Dedifferentiated amniotic fluid mesenchymal stem cell (primary cell): ENCODE results near the gene MEX3C.

Source experiments
- DNase-seq: peaks from one replicate; pipeline ENCODE4 v3.0.0-alpha.2; 2016; ENCODE audit errors: extremely low spot score

Gene MEX3C

GRCh38 chr18:51153659-51154371 lies 43.7 kb downstream of the MEX3C start:
- no peak for DNase-seq

DNA sequence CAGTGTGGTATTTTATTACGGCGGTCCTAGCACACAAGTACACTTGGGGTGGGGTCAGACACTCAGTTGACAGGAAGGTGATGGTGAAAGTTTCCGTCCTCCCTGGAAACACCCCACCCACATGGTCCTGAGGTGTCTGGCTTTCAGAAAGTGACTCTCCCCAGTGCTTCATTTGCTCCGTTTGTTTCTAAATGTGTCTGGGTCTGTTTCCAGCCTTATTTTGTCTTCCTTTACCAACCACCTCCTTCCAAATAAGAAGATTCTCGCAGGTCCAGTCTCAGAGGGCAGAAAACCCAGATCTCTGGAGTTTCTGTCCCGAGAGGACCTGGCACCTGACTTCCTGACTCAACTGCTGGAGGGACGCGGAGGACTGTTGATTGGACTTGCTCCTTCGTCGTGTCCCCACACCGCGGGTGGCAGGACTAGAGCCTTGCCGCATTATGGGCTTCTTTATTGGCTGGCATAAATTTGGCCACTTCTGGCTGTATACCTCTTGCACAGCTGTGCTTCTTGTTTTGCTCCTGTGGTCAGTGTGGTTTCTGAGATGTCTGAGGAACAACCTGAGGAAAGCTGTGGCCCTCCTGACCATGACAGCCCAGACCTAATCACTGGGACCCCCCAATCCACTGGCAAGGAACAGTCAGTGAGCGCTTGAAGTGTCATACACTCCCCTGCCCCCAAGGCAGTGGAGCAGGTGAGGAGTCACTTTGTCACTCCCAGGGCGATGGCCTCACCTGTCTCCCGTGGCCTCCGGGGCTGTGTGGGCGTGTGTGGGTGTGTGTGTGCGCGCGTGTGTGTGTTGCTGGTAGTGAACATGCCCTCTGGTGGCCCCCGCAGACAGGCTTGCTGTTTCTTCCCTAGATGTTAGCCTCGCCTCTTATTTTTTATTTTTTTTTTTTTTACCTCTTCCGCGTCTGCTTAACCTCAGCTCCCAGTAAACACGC lies 45.6 kb downstream of the MEX3C start:
- DNase-seq = no peak

DNA sequence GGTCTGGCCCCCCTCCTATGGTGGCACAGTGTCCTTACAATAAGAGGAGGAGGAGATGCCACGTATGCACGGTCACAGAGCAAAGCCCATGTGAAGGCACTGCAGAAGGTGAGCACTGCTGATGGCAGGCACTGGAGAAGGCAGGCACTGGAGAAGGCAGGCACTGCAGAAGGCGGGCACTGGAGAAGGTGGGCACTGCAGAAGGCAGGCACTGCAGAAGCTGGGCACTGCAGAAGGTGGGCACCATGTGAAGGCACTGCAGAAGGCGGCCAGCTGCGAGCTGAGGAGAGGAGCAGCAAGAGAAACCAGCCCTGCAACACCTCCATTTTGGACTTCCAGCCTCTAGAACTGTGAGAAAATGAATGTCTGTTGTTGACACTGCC lies 46.3 kb downstream of the MEX3C start:
- DNase-seq = no peak

GRCh38 chr18:51150113-51150700 lies 47.3 kb downstream of the MEX3C start:
- DNase-seq = no peak

GRCh38 chr18:51149670-51150069 lies 47.8 kb downstream of the MEX3C start:
- no peak for DNase-seq

- DNase-seq = no peak
Measured at GRCh38 chr18:51146909-51147308, 50.6 kb downstream of the MEX3C start.

- no peak for DNase-seq
Measured at GRCh38 chr18:51138936-51139335, 58.5 kb downstream of the MEX3C start.

- no peak for DNase-seq
Measured at GRCh38 chr18:51137891-51138290, 59.6 kb downstream of the MEX3C start.

DNA sequence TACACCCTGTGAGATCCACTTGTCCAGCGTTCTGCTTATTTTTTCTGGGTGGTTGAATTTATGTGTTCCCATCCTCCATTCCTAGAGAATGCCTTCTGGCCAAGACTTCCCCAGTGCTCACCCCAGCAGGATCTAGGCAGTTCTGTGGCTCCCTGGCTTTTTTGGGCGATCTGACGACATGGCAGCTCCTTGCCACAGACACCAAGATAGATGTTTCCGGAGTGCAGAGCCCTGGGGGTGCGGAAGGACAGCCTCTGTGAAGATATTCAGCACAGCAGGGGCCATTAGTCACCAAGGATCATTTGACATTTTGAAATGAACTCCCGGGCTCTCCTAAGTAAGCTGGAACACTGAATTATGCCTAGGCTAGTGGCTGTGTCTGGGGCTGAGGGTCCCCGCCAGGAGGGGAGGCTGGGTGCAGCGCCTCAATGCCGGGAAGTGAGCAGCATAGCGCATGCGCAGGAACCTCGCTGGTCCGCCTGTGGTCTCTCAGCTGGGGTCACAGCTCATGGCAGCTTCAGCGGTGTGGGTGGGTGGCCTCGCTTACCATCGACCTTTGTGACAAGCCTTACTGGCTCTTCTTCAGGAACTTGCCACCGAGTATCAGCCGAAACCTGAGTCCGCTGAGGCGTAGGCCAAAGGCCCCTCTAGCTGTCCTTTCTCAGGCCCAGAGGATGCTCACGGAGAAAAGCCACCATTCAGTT lies 60.3 kb downstream of the MEX3C start:
- DNase-seq = no peak

GRCh38 chr18:51135795-51136194 lies 61.7 kb downstream of the MEX3C start:
- no peak for DNase-seq

DNA sequence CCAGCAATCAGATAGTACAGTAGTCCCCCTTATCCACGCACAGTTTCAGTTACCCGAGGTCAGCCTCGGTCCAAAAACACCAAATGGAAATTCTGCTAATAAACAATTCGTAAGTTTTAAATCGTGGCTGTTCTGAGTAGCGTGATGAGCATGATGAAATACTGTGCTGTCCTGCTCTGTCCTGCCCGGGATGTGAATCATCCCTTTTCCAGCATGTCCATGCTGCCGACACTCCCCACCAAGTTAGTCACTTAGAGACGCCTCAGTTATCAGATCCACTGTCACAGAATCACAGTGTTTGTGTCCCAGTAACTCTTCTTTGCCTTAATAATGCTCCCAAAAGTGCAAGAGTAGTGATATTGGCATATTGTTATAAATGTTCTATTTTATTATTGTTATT lies 62.1 kb downstream of the MEX3C start:
- DNase-seq = no peak

- DNase-seq = no peak
Measured at GRCh38 chr18:51134721-51135120, 62.8 kb downstream of the MEX3C start.

DNA sequence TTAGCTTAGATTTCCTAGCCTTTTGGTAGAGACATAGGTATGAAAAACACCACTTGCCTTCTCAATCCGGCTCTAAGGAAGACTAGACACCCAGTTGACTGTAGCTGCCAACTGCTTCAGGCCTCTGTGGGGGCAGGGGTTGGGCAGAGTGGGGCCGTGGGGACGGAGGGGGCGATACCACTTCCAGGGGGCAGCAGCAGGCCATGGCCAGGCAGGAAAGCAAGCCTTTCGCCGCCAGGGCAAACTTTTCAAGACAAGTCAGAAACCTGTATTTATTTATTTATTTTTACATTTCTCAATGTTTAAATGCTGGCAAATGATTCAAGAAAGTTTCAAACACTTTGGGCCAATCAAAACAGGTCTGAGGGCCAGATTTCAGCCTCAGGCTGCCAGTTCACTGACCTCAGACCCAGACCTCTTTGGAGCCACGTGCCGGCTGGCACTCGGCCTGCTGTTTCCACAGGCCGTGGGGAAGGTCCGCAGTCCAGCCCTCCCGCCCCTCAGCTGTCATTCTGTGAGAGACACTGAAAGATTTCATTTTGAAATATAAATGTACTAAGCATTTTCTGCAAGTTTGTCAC lies 63.8 kb downstream of the MEX3C start:
- no peak for DNase-seq

GRCh38 chr18:51132256-51132935 lies 65.1 kb downstream of the MEX3C start:
- no peak for DNase-seq

- DNase-seq = no peak
Measured at GRCh38 chr18:51128533-51128932, 68.9 kb downstream of the MEX3C start.

DNA sequence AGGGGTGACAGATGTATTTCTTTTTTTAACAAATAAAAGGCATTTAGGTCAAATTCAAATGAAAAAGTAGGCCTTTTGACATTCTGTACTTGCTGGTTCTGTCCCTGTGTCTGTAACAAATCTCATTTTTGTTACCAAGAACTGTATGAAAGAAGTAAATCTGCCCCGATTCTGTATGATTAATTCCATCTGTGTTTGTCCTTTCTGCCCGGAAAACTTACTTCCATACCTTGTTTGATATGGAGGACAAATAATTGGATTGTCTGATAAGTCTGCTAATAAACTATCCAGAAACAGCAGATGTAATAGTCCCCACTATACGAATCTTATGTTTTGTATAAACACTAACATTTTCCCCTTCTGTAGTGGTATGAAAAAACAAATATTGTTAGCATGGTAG lies 69.8 kb downstream of the MEX3C start:
- DNase-seq = no peak

DNA sequence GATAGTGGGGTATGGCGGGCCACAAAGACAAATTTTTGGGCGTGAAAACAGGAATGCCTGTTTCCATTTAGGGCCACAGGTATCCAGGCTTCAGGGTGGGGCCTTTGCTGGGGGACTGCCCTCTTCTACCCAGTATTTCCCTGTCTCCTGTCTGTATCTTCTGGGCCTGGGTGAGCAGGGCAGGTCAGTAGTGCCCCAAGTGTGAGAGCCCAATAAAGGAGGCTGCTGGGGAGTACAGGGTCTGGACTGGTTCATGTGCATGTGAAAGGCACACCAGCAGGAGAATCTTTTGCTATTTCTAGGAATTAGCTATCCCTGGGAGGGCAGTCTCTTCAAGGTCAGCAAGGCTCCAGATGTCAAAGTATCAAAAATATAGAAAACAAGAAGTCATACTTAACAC lies 71.5 kb downstream of the MEX3C start:
- DNase-seq = no peak
